ENCODE data around the gene KLF2.
A peak's percentile ranks its signal among the peaks of the same experiment; 100 is the strongest.
"Not testable (repeated sequence)": the region's sequence is repeated elsewhere in the genome, so short reads cannot be mapped to it uniquely, and the experiment has no call there.

KLF2 gene

DNA sequence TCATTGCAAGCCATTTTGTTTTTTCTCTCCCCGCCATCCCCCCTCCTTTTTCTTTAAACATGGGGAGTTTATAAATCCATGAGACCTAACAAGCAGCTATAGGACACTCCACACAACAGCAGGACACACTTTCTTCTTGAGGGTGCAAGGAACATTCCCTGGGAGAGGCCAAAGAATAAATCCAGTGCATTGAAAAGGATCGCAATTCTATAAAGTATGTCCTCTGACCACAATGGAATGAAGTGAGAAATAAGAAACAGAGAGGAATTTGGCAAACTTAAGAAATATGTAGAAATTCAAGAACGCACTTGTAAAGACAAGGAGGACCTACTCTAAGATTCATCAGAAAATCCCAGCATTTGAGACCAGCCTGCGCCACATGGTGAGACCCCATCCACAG, 11.9 kb downstream of the KLF2 start:
- FAIRE-seq (no peak), DNase-seq (ENCODE audit: low spot score) (no peak)

DNA sequence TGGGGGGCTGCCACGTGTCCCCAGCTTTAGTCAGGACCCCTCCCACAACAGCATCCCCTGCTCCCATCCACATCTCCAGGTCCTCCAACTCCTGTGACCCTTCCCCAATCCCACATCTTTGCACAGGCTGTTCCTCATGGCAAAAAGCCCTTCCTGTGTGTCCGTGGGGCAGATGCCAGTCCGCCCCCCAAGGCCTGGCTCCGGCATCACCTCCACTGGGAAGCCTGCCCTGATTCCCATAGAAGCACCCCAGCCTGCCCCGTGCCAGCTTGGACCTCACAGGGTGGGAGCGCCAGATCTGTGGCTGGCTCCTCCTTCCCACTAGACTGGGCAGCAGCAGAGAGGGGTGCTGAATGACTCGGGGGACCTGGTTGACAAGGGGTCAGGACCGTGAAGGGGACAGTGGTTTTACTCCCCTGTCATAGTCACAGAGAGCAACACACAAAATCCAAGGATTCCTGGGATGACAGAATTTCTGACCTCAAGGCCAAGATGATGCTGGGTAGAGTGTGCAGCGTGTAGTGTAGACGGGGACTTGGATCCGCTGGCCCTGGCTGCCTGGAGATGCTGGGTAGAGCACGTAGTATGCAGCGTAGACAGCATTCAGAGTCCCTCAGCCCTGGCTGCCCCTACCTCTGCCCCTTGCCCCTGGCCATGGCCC, 13.3 kb downstream of the KLF2 start:
- DNase-seq (ENCODE audit: low spot score) = no peak
- FAIRE-seq = no peak

DNA sequence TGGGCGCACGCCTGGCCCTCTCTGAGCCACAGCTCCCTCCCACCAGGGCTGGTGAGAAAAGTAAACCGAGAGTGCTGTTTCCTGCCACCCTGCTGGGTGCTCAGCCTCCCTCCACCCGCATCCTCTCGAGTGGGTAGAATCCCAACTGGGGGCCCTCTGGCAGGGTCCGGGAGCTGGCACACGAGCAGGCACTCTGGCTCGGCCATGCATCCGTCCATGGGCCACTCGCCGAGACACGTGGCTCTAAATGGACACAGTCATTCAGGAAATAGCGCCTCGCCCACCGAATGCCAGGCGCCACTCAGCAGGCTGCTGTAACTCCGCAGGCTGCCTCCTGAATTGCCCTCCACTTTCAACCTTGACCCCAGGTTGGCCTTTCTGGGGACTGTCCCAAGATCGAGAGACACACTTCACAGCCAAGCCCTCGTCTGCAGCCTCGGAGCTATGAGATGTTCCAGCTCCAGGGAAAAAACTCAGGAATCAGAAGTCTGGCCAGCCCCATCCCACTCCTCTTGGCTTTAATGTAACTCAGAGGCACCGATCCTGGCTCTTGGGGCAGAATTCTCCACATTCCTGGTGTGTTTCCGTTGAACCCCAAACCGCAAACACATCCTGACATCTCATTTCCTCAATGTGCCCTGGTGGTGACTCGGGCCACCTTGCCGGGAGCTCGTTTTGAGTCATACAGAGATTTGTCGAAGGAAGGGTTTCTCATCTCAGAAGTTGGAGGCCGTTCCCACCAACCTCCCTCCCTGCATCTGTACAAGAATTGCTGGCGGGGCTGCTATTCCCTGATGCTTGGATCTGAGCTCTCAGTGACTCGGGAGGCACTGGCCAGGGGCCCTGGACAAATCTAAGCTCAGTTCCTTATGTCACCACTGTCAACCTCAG, 14.1 kb downstream of the KLF2 start:
- peak; percentile 79 for DNase-seq (ENCODE audit: low spot score)
- no peak for FAIRE-seq

DNA sequence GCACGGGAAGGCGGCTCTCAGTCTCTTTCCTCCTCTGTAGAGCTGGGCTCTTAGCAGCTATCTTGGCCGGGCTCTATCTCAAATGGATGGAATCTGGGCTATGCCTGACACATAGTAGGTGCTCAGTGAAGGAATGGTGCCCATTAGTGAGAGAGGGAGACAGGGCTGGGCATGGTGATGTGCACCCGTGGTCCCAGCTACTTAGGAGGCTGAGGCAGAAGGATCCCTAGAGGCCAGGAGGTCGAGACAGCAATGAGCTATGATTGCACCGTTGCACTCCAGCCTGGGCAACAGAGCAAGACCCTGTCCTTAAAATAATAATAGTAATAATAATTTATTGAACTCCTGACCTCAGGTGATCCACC, 14.7 kb downstream of the KLF2 start:
- DNase-seq (ENCODE audit: low spot score) = no peak
- FAIRE-seq = no peak

DNA sequence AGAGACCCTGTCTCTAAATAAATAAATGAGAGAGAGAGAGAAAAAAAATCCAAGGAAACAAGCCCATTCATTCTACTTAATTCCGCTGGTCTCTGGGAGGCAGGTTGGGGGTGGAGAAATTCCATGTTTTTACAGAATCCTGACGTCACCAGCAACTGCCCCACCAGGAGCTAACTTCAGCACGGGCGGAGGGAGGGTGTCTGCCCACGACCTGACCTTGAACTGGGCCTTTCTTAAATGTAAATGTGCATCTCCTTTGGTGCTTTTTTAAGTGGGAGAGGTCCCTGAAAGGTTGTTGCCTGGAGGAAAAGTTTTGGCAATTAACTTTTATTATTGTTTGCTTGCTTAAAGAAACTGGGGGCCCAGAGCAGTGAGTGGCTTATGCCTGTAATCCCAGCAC, 15.5 kb downstream of the KLF2 start:
- DNase-seq (ENCODE audit: low spot score) (peak; percentile 31), FAIRE-seq (no peak)

DNA sequence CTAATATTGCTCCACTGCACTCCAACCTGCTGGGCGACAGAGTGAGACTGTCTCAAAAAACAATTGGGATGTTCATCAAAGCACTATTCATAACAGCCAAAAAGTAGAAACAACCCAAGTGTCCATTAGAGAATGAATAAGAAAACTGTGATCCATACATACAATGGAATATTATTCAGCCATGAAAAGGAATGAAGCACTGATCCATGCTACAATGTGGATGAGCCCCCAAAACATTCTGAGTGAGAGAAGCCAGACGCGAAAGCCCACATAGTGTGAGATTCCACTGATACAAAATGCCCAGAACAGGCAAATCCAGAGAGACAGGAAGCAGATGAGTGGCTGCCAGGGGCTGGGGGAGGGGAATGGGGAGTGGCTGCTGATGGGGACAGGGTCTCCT, 16.0 kb downstream of the KLF2 start:
- no peak for FAIRE-seq
- DNase-seq (ENCODE audit: low spot score) = no peak

DNA sequence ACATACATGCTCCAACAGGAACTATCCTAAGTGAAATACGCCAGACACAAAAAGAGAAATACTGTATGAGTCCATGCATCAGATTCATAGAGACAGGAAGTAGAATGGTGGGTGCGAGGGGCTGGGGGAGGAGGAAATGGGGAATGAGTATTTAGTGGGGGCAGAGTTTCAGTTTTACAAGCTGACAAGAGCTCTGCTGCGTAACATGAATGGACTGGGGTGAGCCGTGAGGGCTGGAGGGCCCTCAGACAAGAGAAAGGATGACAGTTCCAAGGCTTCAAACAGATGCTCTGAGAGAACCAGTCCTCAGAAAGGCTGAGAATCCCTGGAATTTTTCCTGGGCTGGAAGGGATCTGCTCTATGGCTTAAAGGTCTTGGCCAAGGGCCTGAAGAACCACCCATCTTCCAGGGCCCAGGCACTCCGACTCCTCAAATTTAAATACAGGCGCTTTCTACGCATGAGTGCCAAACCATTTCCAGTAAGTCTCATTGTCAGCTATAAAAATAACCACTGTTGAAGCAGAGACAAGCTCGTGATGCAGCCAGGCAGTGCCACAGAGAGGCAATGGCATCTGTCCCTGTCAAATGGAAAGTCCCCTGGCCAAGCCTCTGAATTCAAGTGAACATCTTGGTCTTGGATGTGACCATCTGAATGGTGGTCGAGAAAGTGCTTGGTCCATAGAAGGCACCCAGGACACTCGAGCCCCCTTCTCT, 17.5 kb downstream of the KLF2 start:
- FAIRE-seq (no peak), DNase-seq (ENCODE audit: low spot score) (no peak)

DNA sequence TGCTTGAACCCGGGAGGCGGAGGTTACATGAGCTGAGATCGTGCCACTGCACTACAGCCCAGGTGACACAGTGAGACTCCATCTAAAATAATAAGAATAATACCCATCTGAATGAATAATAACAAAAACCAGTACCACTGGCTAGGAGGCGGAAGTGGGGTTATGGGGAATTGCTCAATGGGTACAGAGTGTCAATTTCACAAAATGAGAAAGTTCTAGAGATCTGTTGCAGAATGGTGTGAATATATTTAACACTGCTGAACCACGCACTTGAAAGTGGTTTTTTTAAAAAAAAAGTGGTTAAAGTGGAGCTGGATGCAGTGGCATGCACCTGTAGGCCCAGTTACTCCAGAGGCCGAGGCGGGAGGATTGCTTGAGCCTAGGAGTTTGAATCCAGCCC, 18.5 kb downstream of the KLF2 start:
- DNase-seq (ENCODE audit: low spot score) (no peak), FAIRE-seq (no peak)

DNA sequence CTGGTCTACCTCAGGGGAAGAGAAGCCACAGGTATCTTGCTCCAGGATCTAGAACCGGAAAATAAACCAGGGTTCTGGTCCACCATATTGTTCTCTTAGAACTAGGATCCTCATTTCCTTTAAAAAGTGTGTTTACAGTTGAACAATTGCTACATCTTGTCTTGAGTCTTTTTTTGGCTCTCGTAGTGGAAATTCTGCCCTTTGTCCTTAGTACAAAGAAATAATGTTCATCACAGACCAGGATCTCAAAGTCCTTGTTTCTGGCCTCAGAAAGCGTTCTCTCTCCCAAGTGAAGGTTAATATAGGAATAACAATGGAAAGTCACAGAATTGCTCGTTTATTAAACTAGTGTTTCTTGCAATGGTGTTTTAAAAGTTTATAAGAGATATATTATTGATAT, 20.8 kb downstream of the KLF2 start:
- DNase-seq (ENCODE audit: low spot score) (no peak), FAIRE-seq (no peak)

DNA sequence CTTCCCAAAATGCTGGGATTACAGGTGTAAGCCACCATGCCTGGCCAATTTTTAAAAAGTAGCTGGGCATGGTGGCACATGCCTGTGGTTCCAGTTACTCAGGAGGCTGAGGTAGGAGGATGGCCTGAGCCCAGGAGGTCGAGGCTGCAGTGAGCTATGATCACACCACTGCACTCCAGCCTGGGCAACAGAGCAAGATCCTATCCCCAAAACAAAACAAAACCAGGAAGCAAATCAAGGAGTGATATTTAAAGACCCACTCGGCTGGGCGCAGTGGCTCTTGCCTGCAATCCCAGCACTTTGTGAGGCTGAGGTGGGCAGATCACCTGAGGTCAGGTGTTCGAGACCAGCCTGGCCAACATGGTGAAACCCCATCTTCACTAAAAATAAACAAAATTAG, 22.5 kb downstream of the KLF2 start:
- DNase-seq (ENCODE audit: low spot score); FAIRE-seq: not testable (repeated sequence)

DNA sequence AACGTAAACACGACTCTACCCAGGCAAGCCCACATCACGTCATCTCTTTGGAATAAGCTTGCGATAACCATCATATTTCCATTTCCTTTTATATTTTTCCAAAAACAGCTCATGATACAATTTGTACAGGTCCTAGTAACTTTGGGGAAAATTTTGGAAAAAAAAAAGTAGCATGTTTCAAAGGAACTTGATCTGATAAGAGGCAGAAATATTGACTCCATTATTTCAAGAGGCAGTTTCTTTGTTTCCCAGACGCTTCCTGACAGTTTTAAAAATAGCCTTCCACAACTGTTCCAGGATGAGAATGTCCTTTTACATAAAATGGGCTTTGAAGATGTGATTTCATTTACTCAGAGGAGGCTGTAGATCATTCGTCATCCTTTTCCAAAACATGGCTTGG, 23.1 kb downstream of the KLF2 start:
- FAIRE-seq (no peak), DNase-seq (ENCODE audit: low spot score) (no peak)

DNA sequence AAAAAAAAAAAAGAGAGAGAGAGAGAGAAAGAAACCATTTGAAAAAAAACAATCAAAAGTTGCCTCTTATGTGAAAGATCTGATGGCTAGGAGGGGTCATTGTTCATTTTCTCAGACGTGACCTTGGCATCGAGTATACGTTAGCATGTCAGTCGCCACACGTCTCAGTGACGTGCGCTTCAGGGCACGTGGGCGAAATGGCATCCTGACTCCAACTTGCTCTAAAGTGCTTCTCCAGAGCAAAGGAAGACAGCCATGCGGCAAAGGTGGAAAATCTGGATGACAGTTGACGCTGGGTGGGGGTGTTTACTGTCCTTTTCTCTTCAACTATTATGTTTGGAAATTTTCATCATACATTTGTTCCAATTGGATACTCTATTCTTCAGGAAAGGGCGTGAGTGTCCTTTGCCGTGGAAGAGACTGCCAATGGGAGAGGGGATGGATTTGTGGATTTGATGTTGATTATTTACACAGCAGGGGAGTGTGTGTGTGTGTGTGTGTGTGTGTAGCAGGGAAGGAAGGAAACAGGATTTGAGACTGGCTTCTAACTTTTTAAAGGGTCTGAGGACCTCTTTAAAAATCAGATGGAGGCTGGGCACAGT, 25.0 kb downstream of the KLF2 start:
- FAIRE-seq = no peak
- DNase-seq (ENCODE audit: low spot score) = no peak

DNA sequence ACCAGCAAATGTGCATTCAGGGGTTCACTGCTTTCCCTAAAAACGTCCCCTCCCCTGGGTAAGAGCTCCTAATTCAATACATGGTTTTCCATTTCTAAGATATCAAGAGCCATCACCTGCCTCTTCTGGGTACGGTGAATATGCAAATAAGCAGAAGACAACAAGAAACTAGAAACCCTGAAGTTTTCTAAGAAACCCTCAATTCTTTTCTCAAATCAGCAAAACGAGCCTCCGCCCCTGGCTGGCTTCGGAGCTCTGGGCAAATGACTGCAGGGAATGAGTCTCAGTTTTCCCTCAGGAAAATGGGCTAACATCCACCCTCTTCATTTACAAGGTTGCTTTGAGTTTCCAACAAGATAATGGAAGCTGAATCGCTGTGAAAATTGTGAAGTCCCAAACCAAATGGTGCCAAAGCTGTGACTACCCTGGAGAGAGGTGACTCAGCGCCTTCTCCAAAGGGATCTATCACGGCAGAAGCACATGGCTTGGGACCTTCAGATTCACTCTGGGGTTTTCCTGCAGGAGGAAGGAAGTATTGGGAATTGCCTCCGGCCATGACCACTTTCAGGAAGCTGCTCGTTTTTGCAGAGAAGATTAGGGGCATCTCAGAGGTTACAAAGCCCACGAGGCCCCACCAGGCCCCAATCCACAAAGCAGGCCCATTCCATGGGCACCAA, 26.6 kb downstream of the KLF2 start:
- no peak for FAIRE-seq

DNA sequence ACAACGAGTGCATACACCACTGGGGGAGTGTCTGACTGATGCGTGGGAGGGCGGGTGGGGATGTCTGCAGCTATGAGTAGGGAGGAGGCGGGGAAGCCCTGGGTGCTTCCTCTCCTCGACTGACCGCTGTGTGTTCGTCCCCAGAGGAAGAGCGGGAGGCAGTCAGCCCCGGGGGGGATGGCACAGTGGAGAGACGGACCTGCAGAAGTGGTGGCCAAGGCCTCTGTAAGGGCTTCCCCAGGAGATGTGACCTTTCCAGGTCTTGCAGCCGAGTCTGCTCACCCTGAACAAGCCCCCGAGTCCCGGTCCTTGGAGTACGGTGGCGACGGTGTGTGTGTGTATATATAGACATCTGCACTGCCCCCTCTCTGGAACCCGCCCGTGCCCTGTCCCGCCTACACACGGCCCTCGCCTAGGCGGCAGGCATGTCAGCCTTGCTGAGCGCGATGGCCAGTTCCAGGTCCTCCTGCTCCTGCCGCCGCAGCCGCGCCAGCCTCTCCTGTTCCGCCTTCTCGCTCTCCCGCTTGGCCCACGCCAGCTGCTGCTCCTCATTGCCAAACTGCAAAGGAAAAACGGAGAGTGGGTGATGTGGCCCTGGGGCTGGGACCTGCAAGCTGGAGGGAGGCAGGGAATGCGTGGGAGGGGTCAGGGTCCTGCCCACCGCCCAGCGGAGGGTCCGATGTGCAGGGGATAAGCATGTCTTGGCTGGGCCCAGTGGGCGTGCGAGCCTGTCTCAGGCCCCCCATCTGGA, 30.8 kb downstream of the KLF2 start:
- peak; percentile 21 for DNase-seq (ENCODE audit: low spot score)
- no peak for FAIRE-seq

More for the DNA sequence above, 26.6 kb downstream of the KLF2 start:
- no peak for DNase-seq (ENCODE audit: low spot score)

DNA sequence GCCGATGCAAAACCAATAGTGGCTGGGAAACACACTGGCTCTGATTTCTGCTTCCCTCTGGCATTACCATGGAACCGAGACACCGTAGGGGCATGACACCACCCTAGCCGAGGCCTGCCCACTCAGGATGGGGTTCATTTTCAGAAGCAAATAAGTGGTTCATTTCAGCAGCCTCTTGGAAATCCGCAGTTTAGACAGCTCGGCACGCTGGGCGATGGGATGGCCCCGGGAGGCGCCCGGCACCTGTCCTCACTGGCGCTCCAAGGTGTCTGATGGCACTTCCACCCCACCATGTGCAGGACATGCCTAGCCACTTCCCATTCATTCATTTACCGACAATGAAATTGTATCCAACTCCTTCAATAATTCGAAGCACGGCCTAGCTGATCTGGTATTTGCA, 33.8 kb downstream of the KLF2 start:
- no peak for FAIRE-seq
- DNase-seq (ENCODE audit: low spot score) = no peak

DNA sequence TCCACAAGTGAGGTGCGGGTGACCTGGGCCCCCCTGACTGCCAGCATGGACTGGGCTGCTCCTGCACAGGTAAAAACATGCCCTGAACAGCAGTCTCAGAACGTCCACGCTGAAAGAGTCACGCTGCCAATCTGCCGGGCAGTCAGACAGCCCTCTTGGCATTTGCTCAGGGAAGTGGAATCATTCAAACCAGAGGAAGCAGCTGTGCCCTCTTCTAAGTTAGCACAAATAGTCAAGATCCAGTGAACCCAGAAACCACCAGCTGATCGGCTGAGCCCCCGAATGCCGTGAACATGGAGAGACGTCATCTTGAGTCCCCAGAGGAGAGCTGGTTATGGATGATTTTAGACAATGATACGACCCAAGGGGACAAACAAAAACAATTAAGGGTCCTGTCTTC, 34.4 kb downstream of the KLF2 start:
- FAIRE-seq (no peak), DNase-seq (ENCODE audit: low spot score) (no peak)

DNA sequence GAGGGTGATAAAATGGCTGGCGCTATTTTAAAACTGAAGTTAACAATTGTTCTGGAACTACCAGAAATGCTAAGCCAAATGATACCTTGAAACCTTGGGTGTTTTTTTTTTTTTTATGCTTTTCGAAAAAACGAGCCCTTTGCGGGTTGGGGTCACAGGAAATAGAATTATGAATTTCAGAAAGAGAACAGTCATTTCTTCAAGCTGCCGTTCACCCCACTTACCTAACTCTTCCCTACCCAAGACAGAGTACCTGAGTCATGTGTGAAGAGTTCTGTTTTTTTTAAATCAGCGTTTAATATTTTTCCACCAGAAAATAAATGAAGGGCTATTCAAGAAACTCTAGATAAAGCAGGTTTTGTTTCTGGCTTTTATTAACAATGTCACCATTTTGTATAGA, 35.3 kb downstream of the KLF2 start:
- DNase-seq (ENCODE audit: low spot score) (no peak), FAIRE-seq (no peak)

DNA sequence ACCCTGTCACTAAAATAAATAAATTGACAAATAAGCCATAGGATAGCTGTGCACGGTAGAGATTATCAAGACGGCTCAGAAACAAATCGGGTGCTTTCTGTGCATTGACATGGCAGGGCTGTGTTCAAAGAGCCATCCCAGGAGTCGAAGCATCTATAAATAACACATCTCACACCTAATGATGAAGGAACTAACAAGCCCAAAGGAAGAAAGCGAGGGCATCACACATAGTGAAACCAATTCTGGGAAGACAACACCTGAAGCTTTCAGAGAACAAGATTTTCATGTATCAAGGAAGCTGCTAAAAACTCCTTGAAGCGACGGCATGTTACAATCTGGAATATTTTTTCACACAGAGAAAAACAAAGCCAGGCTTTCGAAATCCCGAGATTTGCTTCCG, 36.1 kb downstream of the KLF2 start:
- DNase-seq (ENCODE audit: low spot score) (no peak), FAIRE-seq (no peak)

DNA sequence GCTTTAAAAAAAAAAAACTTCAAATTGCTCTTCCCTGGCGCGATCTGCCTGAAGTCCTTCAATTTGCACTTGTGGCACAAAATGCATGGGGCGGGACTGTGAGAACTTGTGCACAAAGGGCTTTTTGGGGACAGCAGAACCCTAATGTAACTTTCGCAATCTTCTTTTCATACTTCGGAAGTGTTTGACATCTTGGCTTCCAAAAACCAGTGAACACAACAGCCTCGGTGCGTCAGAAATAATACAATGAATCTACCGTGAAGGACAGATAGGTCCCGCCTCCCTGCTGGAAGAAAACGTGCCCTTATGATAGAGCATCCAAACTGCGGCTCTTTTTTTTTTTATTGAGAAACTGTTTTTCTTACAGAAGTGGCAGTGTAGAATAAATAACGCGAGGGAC, 36.6 kb downstream of the KLF2 start:
- FAIRE-seq (no peak), DNase-seq (ENCODE audit: low spot score) (no peak)

DNA sequence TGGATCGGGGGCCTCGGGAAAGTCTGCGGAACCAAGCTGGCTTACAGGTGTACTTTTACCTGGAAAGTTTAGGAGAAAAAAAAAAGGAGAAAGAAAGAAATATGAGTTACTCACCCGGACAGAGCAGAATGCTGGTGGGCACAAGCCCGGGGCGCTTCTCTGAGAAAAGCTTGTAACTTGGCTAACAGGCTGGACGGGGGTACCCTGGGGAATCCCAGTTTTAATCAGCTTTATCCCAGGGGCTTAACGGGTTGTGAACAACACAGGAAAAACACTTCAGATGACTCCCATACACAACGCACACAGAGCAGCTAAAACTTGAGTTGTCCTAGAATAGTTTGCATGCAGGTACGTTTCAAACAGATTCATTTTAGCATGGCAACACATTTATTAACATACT, 37.3 kb downstream of the KLF2 start:
- DNase-seq (ENCODE audit: low spot score) (no peak), FAIRE-seq (no peak)

All from urothelium cell line (cell line).